Hematopoietic multipotent progenitor cell treated with erythropoietin and hydrocortisone succinate and interleukin-3 and kit ligand, for 15 days (in vitro differentiated cells): Measurements from ENCODE around the gene TP63.
"Not testable (repeated sequence)": the region's sequence is repeated elsewhere in the genome, so short reads cannot be mapped to it uniquely, and the experiment has no call there.

Source experiments
- DNase-seq: peaks from one replicate; pipeline ENCODE4 v3.0.0-alpha.2; 2015; ENCODE audit warnings: low spot score

TP63 gene

GRCh38 chr3:189726277-189726676, 95.1 kb downstream of the TP63 start:
- no peak for DNase-seq

GRCh38 chr3:189727158-189727557, 96.0 kb downstream of the TP63 start:
- DNase-seq = no peak

- DNase-seq = no peak
These were observed 96.7 kb downstream of the TP63 start for GRCh38 chr3:189727898-189728297.

- DNase-seq = no peak
These were observed 97.7 kb downstream of the TP63 start for GRCh38 chr3:189728915-189729314.

GRCh38 chr3:189734061-189734460, 102.9 kb downstream of the TP63 start:
- no peak for DNase-seq

GRCh38 chr3:189735913-189736312, 104.7 kb downstream of the TP63 start:
- DNase-seq = no peak

- no peak for DNase-seq
These were observed 105.9 kb downstream of the TP63 start for GRCh38 chr3:189737071-189737470.

GRCh38 chr3:189737619-189738018, 106.4 kb downstream of the TP63 start:
- no peak for DNase-seq

- no peak for DNase-seq
These were observed 108.2 kb downstream of the TP63 start for GRCh38 chr3:189739378-189739777.

- DNase-seq = no peak
These were observed 109.0 kb downstream of the TP63 start for GRCh38 chr3:189740156-189740555.

GRCh38 chr3:189744235-189744634, 113.0 kb downstream of the TP63 start:
- no peak for DNase-seq

GRCh38 chr3:189745622-189746021, 114.4 kb downstream of the TP63 start:
- DNase-seq = no peak

GRCh38 chr3:189748046-189748445, 116.9 kb downstream of the TP63 start:
- no peak for DNase-seq

GRCh38 chr3:189750972-189751371, 119.8 kb downstream of the TP63 start:
- not testable (repeated sequence) for DNase-seq

GRCh38 chr3:189754356-189754755, 123.2 kb downstream of the TP63 start:
- DNase-seq = no peak

- DNase-seq = no peak
These were observed 125.4 kb downstream of the TP63 start for GRCh38 chr3:189756582-189757078.

GRCh38 chr3:189758186-189758585, 127.0 kb downstream of the TP63 start:
- DNase-seq = no peak

- DNase-seq = no peak
These were observed 135.2 kb downstream of the TP63 start for GRCh38 chr3:189766416-189766815.

- no peak for DNase-seq
These were observed 140.8 kb downstream of the TP63 start for GRCh38 chr3:189771842-189772450.

GRCh38 chr3:189772584-189772983, 141.4 kb downstream of the TP63 start:
- DNase-seq = no peak

GRCh38 chr3:189773056-189773455, 141.9 kb downstream of the TP63 start:
- no peak for DNase-seq

GRCh38 chr3:189776149-189776824, 145.1 kb downstream of the TP63 start:
- no peak for DNase-seq

- no peak for DNase-seq
These were observed 147.3 kb downstream of the TP63 start for GRCh38 chr3:189778340-189778950.
